SK-N-MC (cell line): ENCODE measurements around the gene ANKFY1.
"Not testable (repeated sequence)": the region's sequence is repeated elsewhere in the genome, so short reads cannot be mapped to it uniquely, and the experiment has no call there.

ENCODE experiments used
- EZH2 ChIP-seq: fragments of 200-600 bp; sonication (generic); IDR thresholded peaks from one replicate; pipeline ENCODE4 v1.6.1; 2017; ENCODE audit warnings: antibody characterized with exemption
- FOXP2 ChIP-seq: optimal IDR thresholded peaks from 2 replicates; pipeline ENCODE3; 2011; ENCODE audit warnings: mild to moderate bottlenecking, moderate library complexity; ENCODE audit not compliant: insufficient read depth; ENCODE audit errors: extremely low read length, control extremely low read depth
- POLR2AphosphoS5 ChIP-seq: IDR thresholded peaks from 2 replicates; pipeline ENCODE4 v1.6.1; 2012; ENCODE audit warnings: mild to moderate bottlenecking, low read depth, low read length, borderline replicate concordance

DNA sequence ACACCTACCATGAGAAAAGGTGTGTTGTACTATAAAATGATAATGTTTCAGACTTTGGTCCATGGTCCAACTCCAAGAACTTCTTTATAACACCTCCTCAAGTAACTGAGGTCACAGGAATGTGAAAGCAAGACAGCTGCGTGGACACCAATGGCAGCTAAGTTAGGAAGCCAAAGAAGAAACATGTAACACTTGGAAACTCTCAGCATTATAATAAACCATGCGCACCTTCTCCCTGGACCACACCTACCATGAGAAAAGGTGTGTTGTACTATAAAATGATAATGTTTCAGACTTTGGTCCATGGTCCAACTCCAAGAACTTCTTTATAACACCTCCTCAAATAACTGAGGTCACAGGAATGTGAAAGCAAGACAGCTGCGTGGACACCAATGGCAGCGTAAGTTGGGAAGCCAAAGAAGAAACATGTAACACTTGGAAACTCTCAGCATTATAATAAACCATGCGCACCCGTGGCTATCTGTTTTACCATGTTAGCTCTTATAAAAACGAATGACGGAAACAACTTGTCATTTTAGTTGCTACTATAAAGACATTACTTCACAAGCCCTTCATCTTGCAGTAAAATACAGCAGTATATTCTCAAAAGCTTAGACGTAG is 124.8 kb downstream of the ANKFY1 start:
- not testable (repeated sequence) for TF ChIP-seq EZH2, POLR2AphosphoS5, FOXP2
